ENCODE data around the gene TINAG.

GRCh38 chr6:54320871-54321270 is 12.6 kb downstream of the TINAG start:
- TF ChIP-seq ZNF274 (IDR thresholded peaks at IDR 0.05; ENCODE audit: low read depth, low read length), result no peak
- TF ChIP-seq YY1 (IDR thresholded peaks at IDR 0.05; ENCODE audit: insufficient read depth, insufficient read length), result no peak
- no peak for TF ChIP-seq SUZ12 (IDR thresholded peaks at IDR 0.05; ENCODE audit: extremely low read depth, insufficient read depth, insufficient read length)
